MCF 10A (cell line): ENCODE data around the gene FAM210B. TPM values are rescaled to one million over a fixed set of nuclear protein-coding genes. Genes with fewer than 3 reads are reported as not detected.

Experiments used
- BruUV-seq: library from RNA; stranded (reverse); fragments of 400-500 nt; replicated peaks from 2 replicates; lab custom pipeline; 2021; lab: Mats Ljungman, UMichigan
- CTCF ChIA-PET: fragments of 300-600 bp; sonication (Branson Sonifier 250); formaldehyde crosslinking; extraction: SDS; loops from one replicate; lab custom pipeline; 2021; ENCODE audit warnings: antibody characterized with exemption, inconsistent platforms; lab: Yijun Ruan, JAX
- POLR2A ChIA-PET: fragments of 300-600, 350-650 bp; sonication (Branson Sonifier 250); formaldehyde crosslinking; extraction: SDS; loops from one replicate; lab custom pipeline; 2020; ENCODE audit warnings: antibody characterized with exemption, inconsistent platforms; lab: Yijun Ruan, JAX
- DNase-seq: peaks from one replicate; pipeline ENCODE4 v3.0.0-alpha.2; 2018; ENCODE audit not compliant: unreplicated experiment
- H3K27ac Mint-ChIP-seq: one replicate; pipeline ENCODE4 v1.8.0; 2022; ENCODE audit warnings: mild to moderate bottlenecking, low read depth, mixed read lengths; ENCODE audit not compliant: unreplicated experiment
- H3K27me3 Mint-ChIP-seq: one replicate; pipeline ENCODE4 v1.8.0; 2022; ENCODE audit warnings: mixed read lengths; ENCODE audit not compliant: insufficient read depth, unreplicated experiment
- H3K36me3 Mint-ChIP-seq: one replicate; pipeline ENCODE4 v1.8.0; 2022; ENCODE audit warnings: mild to moderate bottlenecking, moderate library complexity, mixed read lengths; ENCODE audit not compliant: insufficient read depth, unreplicated experiment
- H3K4me1 Mint-ChIP-seq: one replicate; pipeline ENCODE4 v1.8.0; 2022; ENCODE audit warnings: mixed read lengths; ENCODE audit not compliant: insufficient read depth, unreplicated experiment
- H3K4me3 Mint-ChIP-seq: one replicate; pipeline ENCODE4 v1.8.0; 2022; ENCODE audit warnings: mild to moderate bottlenecking, moderate library complexity, mixed read lengths; ENCODE audit not compliant: unreplicated experiment
- H3K9me3 Mint-ChIP-seq: one replicate; pipeline ENCODE4 v1.8.0; 2022; ENCODE audit warnings: mixed read lengths; ENCODE audit not compliant: unreplicated experiment
- intact Hi-C: fragments of 100-400 bp; cut with micrococcal nuclease; formaldehyde crosslinking; loops from 2 replicates; pipeline ENCODE4 v1.14.1; 2022
- total RNA-seq: library from RNA; stranded (reverse); gene quantifications from 2 replicates; pipeline ENCODE4 v1.2.3, GENCODE V29; 2022
- TF ChIP-seq, protein P1 (sequence below): fragments of 200-600 bp; IDR thresholded peaks from one replicate; pipeline ENCODE4 v1.8.0; 2022; ENCODE audit warnings: antibody characterized with exemption, mild to moderate bottlenecking; ENCODE audit not compliant: unreplicated experiment

Gene FAM210B
- total RNA-seq, 1 experiment from 2014 or later, result 38.2 TPM

DNA sequence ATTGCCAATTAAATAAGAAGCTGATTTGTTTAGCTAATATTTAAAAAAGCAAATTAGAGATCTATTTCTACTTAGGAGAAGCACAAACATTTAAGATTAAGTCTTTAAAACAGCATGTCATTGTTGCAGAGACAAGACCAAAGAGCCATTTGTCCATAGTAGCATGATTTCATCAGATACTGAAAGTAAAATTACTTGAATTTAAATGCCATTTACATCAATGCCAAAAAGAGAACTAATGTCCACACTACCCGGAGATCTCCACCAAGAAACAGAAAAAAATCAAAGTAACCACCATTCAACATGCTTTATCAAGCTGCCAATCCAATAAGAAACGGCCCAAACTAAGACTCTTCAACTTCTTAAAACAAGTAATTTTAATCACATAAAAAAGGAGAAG lies 17.6 kb downstream of the FAM210B start:
- Mint-ChIP-seq H3K9me3 (no peaks in the 10 kb centered on the region), H3K27ac (peak overlapping the region; percentile 78), H3K4me1 (peaks cover 14% of the 10 kb centered on the region), H3K27me3 (no peaks in the 10 kb centered on the region), H3K4me3 (peak overlapping the region; percentile 13), H3K36me3 (peaks cover 36% of the 10 kb centered on the region)
- POLR2A ChIA-PET, result interaction anchor here (0.7 to 6.8 kb wide), 7 partner anchors 9 to 142 kb away, joined by 3 to 115 read pairs (median 5); partner anchors contain the start of genes AURKA, CSTF1 and FAM210B
- TF ChIP-seq, protein P1, sequence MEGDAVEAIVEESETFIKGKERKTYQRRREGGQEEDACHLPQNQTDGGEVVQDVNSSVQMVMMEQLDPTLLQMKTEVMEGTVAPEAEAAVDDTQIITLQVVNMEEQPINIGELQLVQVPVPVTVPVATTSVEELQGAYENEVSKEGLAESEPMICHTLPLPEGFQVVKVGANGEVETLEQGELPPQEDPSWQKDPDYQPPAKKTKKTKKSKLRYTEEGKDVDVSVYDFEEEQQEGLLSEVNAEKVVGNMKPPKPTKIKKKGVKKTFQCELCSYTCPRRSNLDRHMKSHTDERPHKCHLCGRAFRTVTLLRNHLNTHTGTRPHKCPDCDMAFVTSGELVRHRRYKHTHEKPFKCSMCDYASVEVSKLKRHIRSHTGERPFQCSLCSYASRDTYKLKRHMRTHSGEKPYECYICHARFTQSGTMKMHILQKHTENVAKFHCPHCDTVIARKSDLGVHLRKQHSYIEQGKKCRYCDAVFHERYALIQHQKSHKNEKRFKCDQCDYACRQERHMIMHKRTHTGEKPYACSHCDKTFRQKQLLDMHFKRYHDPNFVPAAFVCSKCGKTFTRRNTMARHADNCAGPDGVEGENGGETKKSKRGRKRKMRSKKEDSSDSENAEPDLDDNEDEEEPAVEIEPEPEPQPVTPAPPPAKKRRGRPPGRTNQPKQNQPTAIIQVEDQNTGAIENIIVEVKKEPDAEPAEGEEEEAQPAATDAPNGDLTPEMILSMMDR, result no peak
- CTCF ChIA-PET, result interaction anchor here (0.9 to 10.1 kb wide), 9 partner anchors 8 to 188 kb away, joined by 3 to 84 read pairs (median 7); partner anchors contain the start of genes AURKA, CSTF1, FAM210B and MC3R
- BruUV-seq, result no TSS peak
- intact Hi-C loops, result no loop called here
- no peak for DNase-seq

DNA sequence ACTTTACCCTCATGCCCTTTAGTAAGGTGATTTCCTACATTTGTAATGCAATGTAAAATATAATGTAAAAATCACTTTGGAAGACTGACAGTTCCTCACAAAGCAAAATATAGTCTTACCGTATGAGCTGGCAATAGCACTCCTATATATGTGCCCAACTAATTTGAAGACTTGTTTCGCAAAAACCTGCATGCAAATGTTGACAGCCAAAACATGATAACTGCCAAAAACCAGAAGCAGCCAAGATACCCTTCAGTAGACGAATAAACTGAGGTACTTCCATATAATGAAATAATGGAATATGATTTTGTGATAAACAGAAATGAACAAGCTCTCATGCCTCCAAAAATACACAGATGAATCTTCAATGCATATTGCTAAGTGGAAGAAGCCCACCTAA lies 19.6 kb downstream of the FAM210B start:
- BruUV-seq, result no TSS peak
- H3K36me3 Mint-ChIP-seq, result peaks cover 41% of the 10 kb centered on the region
- no peaks in the 10 kb centered on the region for H3K27me3 Mint-ChIP-seq
- CTCF ChIA-PET, result interaction anchor here (0.6 to 10.1 kb wide), 6 partner anchors 18 to 954 kb away, joined by 3 to 84 read pairs (median 4); partner anchors contain the start of gene FAM210B
- no peak for DNase-seq
- no peaks in the 10 kb centered on the region for H3K9me3 Mint-ChIP-seq
- TF ChIP-seq, protein P1, result no peak
- H3K4me3 Mint-ChIP-seq, result no peak overlapping the region
- H3K27ac Mint-ChIP-seq, result no peak overlapping the region
- intact Hi-C loops, result no loop called here
- POLR2A ChIA-PET, result interaction anchor here (0.8 to 1.5 kb wide), 2 partner anchors 12 to 14 kb away, joined by 3 to 7 read pairs; partner anchors contain the start of genes AURKA and CSTF1
- peaks cover 20% of the 10 kb centered on the region for H3K4me1 Mint-ChIP-seq

DNA sequence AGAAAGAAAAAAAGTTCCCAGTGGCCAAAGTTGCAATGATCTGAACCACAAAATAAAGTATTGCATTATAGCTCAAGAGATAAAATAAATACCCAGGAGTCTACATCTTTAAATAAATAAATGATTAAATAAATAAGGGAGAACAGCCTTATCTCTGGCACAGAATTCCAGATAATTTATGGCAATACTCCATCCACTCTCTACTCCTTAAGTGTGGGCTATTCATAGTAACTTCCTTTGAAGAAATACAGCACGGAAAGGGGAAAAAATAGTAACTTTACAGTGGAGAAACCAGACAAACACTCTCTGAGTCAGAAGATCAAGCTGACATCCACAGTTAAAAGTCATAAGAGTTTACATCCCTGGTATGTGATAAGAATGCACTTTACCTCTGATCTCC lies 21.6 kb downstream of the FAM210B start:
- intact Hi-C loops, result no loop called here
- POLR2A ChIA-PET, result interaction anchor here (4.9 kb wide), 1 partner anchor 12 kb away, joined by 32 read pairs; the partner anchor contains the start of genes AURKA and CSTF1
- CTCF ChIA-PET, result interaction anchor here (0.6 to 1.9 kb wide), 8 partner anchors 12 to 981 kb away, joined by 3 to 7 read pairs (median 5); partner anchors contain the start of genes AURKA and MC3R
- no TSS peak for BruUV-seq
- Mint-ChIP-seq H3K4me3 (no peak overlapping the region), H3K9me3 (no peaks in the 10 kb centered on the region), H3K27ac (no peak overlapping the region), H3K4me1 (peaks cover 17% of the 10 kb centered on the region), H3K36me3 (peaks cover 41% of the 10 kb centered on the region), H3K27me3 (no peaks in the 10 kb centered on the region)
- DNase-seq, result no peak
- TF ChIP-seq, protein P1, result no peak

DNA sequence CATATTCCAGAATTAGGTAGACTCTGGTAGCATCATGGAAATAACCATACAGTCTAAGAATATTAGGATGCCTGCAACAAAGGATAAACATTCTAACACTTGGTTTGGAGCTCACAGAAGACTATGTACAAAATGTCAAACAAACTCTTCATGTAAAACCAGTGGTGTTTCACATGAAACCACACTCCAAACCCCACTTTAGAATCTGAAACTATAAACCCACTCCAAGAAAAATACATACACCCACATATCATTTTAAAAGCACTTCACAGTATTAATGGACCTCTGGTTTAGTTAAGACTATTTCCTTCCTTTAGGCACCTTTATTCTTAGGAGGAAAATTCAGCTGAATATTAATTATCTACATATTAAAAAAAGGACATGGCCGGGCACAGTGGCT lies 22.7 kb downstream of the FAM210B start:
- no peak for DNase-seq
- H3K4me3 Mint-ChIP-seq, result no peak overlapping the region
- H3K27me3 Mint-ChIP-seq, result no peaks in the 10 kb centered on the region
- H3K4me1 Mint-ChIP-seq, result peaks cover 8% of the 10 kb centered on the region
- CTCF ChIA-PET, result interaction anchor here (0.6 to 1.9 kb wide), 5 partner anchors 10 to 207 kb away, joined by 3 to 7 read pairs (median 5); partner anchors contain the start of genes AURKA and MC3R
- intact Hi-C loops, result no loop called here
- H3K27ac Mint-ChIP-seq, result peak overlapping the region; percentile 49
- no peaks in the 10 kb centered on the region for H3K9me3 Mint-ChIP-seq
- H3K36me3 Mint-ChIP-seq, result peaks cover 39% of the 10 kb centered on the region
- BruUV-seq, result no TSS peak
- TF ChIP-seq, protein P1, result no peak
- POLR2A ChIA-PET, result interaction anchor here (0.5 to 4.9 kb wide), 4 partner anchors 10 to 658 kb away, joined by 3 to 32 read pairs (median 4); partner anchors contain the start of genes AURKA and CSTF1
